ENCODE data around the gene SPON1. TPM values are rescaled to one million over a fixed set of nuclear protein-coding genes. Genes with fewer than 3 reads are reported as not detected.

Gene SPON1
- total and polyA plus RNA-seq, 2 of the 8 experiments (the other 6 are each of a cell fraction or from before 2014, with no cell fraction given) = 1.5 to 5.4 TPM

DNA sequence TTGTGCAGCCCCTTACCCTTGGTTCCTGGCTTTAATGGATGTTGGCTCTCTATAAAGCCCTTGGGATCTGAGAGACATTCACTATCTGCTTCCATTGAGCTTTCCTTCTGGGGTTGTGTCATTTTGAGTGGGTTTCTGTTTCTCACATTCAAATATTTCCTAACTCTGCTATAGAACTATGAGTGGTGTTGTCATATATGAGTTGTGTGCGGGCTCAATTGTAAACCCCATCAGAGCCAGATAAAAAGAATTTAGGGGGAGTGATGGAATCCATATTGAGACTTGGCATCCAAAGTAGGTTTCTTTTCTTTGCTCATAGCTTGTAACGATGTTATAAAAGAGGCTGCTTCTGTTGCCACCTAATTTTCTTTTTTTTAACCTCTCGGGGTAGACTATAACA is 41.8 kb upstream of the SPON1 start:
- Histone ChIP-seq H3K56ac (replicated peaks; ENCODE audit: insufficient read length, low read depth, low read length) (no peak overlapping the region), H4K20me1 (replicated peaks in 1 of 2; ENCODE audit: control insufficient read depth in 1 of 2, insufficient read depth in 2 of 2, low read length in 2 of 2) (no peaks in the 10 kb centered on the region), H3K9ac (replicated peaks in 1 of 4; ENCODE audit: extremely low read depth in 1 of 4, low read depth in 3 of 4, low read length in 3 of 4) (no peak overlapping the region), H3K27ac (ENCODE audit: low read depth, low read length) (no peak overlapping the region), H2BK12ac (ENCODE audit: low read depth, low read length) (no peak overlapping the region), H4K8ac (ENCODE audit: extremely low read depth, insufficient read depth, low read length) (no peak overlapping the region), H3K4me1 (replicated peaks in 1 of 4; ENCODE audit: control insufficient read depth in 3 of 4, insufficient read depth in 4 of 4, low read length in 3 of 4) (peaks cover 0 to 6% (median 3%) of the 10 kb centered on the region in 4 experiments; a peak in 6 of 7 replicates), H3K79me1 (ENCODE audit: low read depth, low read length) (no peaks in the 10 kb centered on the region), H3K4me3 (ENCODE audit: extremely low read depth in 1 of 4, insufficient read depth in 2 of 4, low read depth in 3 of 4, low read length in 4 of 4) (no peak overlapping the region), H3K27me3 (replicated peaks in 1 of 4; ENCODE audit: control insufficient read depth in 3 of 4, extremely low read depth in 1 of 4, insufficient read depth in 3 of 4, low read length in 3 of 4) (no peaks in the 10 kb centered on the region), H2AFZ (ENCODE audit: low read length) (no peak overlapping the region), H3K23me2 (ENCODE audit: low read depth, low read length) (0 out of 2 replicates have a peak, but pooled peaks cover 3% of the 10 kb centered on the region), H3K18ac (ENCODE audit: extremely low read depth, low read length) (no peak overlapping the region), H4K5ac (ENCODE audit: insufficient read length, low read depth, low read length) (no peak overlapping the region), H3K9me3 (ENCODE audit: insufficient read depth in 2 of 2, low read depth in 1 of 2, low read length in 1 of 2) (no peaks in the 10 kb centered on the region; a peak in 1 of 4 replicates), H3K79me2 (ENCODE audit: control insufficient read depth in 1 of 2, insufficient read depth in 2 of 2, low read length in 2 of 2) (no peaks in the 10 kb centered on the region), H3K23ac (ENCODE audit: insufficient read length) (no peak overlapping the region), H3K14ac (ENCODE audit: insufficient read length) (no peak overlapping the region), H2BK120ac (replicated peaks; ENCODE audit: low read depth, low read length) (no peak overlapping the region), H2BK5ac (ENCODE audit: low read depth, low read length) (no peak overlapping the region), H4K91ac (replicated peaks; ENCODE audit: insufficient read length, low read length) (no peak overlapping the region), H3K36me3 (ENCODE audit: control insufficient read depth in 2 of 4, insufficient read depth in 4 of 4, low read length in 3 of 4) (no peaks in the 10 kb centered on the region), H3K4ac (replicated peaks; ENCODE audit: insufficient read length, low read depth, low read length) (no peak overlapping the region), H2AK5ac (ENCODE audit: low read depth, low read length) (no peak overlapping the region), H2BK15ac (ENCODE audit: low read length) (no peak overlapping the region), H3K4me2 (ENCODE audit: insufficient read depth in 1 of 2, low read depth in 2 of 2, low read length in 2 of 2) (no peak overlapping the region), H2BK20ac (ENCODE audit: low read length) (no peak overlapping the region)
- ChIA-PET CTCF (ENCODE audit: partially characterized antibody) (interaction anchor here (0.6 to 1.0 kb wide), 4 partner anchors 30 to 151 kb away, joined by 3 to 5 read pairs (median 4); no protein-coding TSS in a partner anchor), POLR2A (ENCODE audit: partially characterized antibody) (no interaction called here)
- no peak for DNase-seq (ENCODE audit: low read depth in 1 of 2, low spot score in 2 of 2)
- 87% methylated on average over 3 of the region's 3 CpGs; no CpG with 5 or more reads in 1 of the 2 experiments for WGBS, 2 experiments (ENCODE audit: extremely low coverage in 1 of 2, insufficient coverage in 1 of 2, insufficient read length in 1 of 2, insufficient replicate concordance in 2 of 2, low coverage in 1 of 2, low lambda C conversion rate in 2 of 2, missing lambda C conversion rate in 1 of 2)
- TF ChIP-seq RFX5 (IDR thresholded peaks at IDR 0.05; ENCODE audit: borderline replicate concordance, low read depth, low read length) (no peak), PHF8 (conservative IDR thresholded peaks at IDR 0.05; ENCODE audit: low read depth, low read length) (no peak), CHD1 (IDR thresholded peaks at IDR 0.05; ENCODE audit: low read depth, low read length) (no peak), ZNF274 (IDR thresholded peaks at IDR 0.05; ENCODE audit: borderline replicate concordance, extremely low read depth, low read length) (no peak)
- no peak for FAIRE-seq
